LoVo (cell line): Measurements from ENCODE around the gene PLCL2.
"Not testable (repeated sequence)": the region's sequence is repeated elsewhere in the genome, so short reads cannot be mapped to it uniquely, and the experiment has no call there.

ENCODE experiments used
- DNase-seq: peaks from one replicate; pipeline ENCODE4 v3.0.0-alpha.2; 2016; ENCODE audit warnings: low spot score

The PLCL2 gene

DNA sequence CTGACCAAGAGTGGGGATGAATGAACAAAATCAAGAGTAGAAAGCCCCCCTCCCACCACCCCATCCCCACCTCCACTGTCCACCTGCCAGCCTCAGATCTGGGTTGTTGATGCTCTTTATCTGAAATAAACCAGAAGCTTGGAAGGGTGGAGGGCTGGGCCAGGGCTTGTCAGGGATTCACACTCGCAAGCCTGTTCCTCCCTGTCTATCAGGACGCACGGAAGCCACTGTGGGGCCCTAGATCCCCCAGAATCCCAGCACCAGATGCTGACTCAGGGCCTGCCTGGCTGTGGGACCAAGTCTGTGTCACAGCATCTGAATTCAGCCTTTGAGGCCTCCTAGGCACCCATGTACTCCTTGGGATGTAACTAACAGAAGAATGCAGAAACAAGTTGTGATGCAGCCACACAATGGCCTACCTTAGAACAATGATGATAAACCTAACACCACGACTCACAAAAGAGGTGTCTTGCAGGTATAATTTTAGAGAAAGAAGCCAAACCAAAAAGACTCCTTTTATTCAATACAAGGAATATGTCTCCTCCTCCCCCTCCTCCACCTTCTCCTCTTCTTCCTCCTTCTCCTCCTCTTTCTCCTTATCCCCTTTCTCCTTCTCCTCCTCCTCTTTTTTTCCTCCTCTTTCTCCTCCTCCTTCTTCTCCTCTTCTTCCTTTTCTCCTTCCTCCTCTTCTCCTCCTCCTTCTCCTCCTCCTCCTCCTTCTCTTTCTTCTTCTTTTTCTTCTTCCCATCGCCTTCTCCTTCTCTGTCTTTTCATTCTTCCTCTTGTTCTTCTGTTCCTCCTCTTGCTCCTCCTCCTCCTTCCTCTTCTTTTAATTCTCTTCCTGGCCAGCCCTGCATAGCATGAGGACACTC lies 234.7 kb downstream of the PLCL2 start:
- DNase-seq = no peak

GRCh38 chr3:17120115-17120514 lies 235.4 kb downstream of the PLCL2 start:
- DNase-seq = no peak

DNA sequence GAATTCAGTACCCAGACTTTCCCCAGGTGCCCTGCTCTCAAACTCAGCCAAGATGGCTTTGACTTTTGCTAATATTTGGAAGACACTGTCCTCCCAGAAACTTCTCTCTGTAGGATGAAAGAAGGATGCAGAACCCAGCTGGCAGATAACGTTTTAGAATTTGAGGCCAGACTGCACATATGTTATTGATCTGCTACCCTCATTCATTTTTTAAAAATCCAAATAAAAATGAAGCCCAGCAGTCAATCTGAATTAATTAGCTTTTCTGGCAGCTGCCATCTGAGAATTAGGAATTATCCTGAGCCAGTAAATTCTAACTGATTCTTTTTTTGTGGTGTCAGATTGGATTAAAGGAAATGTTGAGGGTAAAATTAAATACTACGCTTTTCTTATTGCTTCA lies 236.6 kb downstream of the PLCL2 start:
- no peak for DNase-seq

DNA sequence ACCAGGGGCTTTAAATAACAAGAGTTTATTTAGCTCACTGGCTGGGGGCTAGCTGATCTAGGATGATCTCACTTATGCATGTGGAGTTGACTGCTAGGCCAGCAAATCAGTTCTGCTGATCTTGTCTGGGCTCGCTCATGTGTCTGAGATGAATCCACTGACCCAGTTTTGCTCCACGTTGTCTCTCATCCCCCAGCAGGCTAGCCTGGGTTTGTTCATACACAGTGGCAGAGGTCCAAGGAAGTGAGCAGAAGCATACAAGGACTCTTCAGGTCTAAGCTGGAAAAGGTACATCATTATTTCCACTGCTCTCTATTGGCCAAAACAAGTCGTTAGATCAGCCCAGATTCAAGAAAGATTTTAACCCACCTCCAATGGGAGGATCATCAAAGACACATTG lies 238.0 kb downstream of the PLCL2 start:
- DNase-seq = no peak

GRCh38 chr3:17125738-17126442 lies 241.1 kb downstream of the PLCL2 start:
- DNase-seq = no peak

- DNase-seq = not testable (repeated sequence)
Observed at GRCh38 chr3:17128671-17129070, 243.9 kb downstream of the PLCL2 start.

GRCh38 chr3:17129556-17129955 lies 244.8 kb downstream of the PLCL2 start:
- DNase-seq = no peak

DNA sequence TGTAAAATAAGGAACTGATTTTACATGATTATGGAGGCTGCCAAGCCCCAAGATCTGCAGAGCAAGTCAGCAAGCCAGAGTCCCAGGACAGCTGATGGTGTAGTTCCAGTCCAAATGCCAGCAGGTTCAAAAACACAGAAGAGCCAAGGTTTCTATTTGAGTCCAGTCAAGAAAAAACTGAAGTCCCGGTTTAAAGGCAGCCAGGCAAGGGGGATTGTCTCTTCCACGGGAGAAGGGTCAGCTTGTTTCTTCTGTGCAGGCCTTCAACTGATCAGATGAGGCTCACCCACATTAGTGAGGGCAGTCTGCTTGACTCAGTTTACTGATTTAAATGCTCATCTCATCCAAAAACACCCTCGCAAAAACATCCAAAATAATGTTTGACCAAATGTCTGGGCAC lies 246.2 kb downstream of the PLCL2 start:
- DNase-seq = no peak

GRCh38 chr3:17132286-17133115 lies 247.7 kb downstream of the PLCL2 start:
- no peak for DNase-seq

DNA sequence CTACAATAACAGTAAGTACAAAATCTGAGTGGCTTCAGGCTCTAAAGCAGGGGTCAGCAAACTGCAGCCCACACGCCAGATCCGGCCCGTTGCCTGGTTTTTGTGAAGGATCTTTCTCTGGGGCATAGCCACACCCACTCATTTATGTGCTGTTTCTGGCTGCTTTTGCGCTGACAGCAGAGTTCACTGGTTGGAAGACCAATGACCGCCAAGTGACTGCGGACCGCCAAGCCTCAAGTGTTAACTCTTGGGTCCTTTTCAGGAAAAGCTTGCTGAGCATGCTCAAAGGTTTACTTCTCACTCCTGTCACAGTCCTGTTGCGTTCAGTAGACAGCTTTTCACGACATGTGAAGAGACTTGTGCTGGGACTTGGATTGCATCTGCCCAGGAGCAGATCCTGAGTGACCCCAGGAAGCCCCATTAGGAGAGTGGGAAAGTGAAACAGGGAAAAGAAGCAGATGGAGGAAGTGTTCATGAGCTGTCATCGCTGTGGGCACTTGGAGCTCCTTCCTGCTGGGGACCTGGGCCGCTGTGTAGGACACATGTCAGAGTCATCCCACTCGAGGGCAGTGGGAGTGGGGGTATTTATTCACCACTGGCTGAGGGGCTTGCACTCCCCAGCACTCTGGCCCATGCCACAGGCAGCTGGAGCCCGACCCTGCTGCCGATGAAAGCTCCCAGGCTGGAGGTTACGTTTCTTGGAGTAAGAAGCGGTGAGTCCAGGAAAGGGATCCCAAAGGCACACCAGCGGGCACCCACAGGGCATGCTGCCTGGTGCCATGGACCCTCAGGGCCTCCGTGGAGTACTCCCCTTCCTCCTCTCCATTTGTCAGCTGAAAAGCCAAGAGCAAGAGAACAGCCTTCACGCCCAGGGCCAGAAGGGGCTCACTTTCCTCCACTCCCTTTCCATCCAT lies 249.1 kb downstream of the PLCL2 start:
- no peak for DNase-seq

DNA sequence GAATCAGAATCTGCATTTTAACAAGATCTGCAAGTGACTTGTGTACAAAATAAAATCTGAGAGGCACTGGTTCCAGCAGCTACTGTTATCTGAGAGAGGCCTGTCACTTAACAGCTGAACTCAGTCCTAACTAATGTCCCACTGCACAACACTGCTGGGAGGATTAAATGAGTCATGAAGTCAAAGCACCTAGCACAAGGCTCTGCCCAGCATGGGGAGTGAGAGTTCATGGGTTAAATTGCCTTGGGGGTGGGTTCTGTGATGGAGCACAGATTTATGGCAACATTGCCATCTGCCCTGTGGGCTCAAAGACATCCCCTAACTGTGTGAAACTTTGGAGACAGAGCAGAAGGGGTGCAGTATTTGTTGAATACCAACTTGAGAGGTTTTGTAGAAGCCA lies 250.9 kb downstream of the PLCL2 start:
- no peak for DNase-seq

GRCh38 chr3:17136136-17136721 lies 251.5 kb downstream of the PLCL2 start:
- DNase-seq = no peak

GRCh38 chr3:17137321-17137826 lies 252.6 kb downstream of the PLCL2 start:
- DNase-seq = no peak

DNA sequence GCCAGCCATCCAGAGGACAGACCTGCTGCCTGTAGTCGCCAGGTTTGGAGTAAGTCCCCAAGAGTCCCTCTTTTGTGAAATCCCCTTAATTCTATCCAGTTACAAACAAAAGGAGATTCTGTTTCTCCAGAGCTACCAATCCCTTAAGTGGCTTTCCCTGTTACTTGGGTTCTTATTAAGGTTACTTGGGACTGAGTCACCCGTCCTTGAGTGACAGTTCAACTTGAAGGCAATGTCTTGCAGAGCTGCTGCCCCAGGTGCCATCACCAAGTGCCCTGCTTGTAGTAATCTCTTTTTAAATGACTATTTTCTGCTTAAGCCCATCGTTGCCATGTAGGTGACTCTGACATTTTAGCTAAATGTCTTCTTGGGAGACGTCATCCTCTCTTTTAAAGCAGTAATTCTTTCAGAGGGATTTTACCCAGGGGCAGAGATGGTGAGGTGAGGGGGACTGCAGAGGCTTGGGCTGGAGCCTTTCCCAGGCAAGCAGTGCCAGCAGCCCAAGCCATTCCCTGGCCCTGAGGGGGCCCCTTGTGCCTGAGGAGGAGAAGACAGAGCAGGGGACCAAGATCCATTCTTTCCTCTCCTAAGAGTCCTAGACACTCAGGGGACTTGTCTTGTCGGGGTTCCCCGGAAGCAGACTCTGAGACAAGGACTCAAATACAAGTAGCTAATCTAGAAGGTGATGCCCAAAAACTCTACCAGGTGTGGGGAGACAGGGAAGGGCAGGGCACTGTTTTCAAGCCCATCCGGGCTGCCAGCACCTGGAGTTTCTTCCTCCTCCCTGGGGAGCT lies 253.7 kb downstream of the PLCL2 start:
- DNase-seq = no peak
